Activated T-cell treated with anti-CD3 and anti-CD28 coated beads, Interleukin-2, amount 50 U/mL, for 4 hours (primary cell): ENCODE results near the gene MBD1. TPM values are rescaled to one million over a fixed set of nuclear protein-coding genes. Genes with fewer than 3 reads are reported as not detected.
"Not testable (repeated sequence)": the region's sequence is repeated elsewhere in the genome, so short reads cannot be mapped to it uniquely, and the experiment has no call there.

ENCODE experiments used
- ATAC-seq, 2 donors: fragments of 200-7000 bp; cut with Tn5 transposase; one replicate each; pipeline ENCODE4 v1.10.0; 2021
- DNase-seq: peaks from one replicate; pipeline ENCODE4 v3.0.0-alpha.2; 2020
- H3K27me3 Mint-ChIP-seq: one replicate; pipeline ENCODE4 v1.8.0; 2021; ENCODE audit warnings: low read depth, mixed read lengths
- H3K36me3 Mint-ChIP-seq: one replicate; pipeline ENCODE4 v1.8.0; 2022; ENCODE audit warnings: mixed read lengths; ENCODE audit not compliant: insufficient read depth
- H3K4me1 Mint-ChIP-seq: one replicate; pipeline ENCODE4 v1.8.0; 2021; ENCODE audit warnings: low read depth, mixed read lengths
- H3K4me3 Mint-ChIP-seq: one replicate; pipeline ENCODE4 v1.8.0; 2021; ENCODE audit warnings: mild to moderate bottlenecking, moderate library complexity, mixed read lengths
- H3K9me3 Mint-ChIP-seq: one replicate; pipeline ENCODE4 v1.8.0; 2021; ENCODE audit warnings: mixed read lengths
- total RNA-seq, 3 donors: library from RNA; stranded (reverse); gene quantifications; one replicate each; pipeline ENCODE4 v1.2.1, GENCODE V29; 2021

MBD1 gene
- total RNA-seq, 3 donors from 2014 or later: 103 to 113 (median 104) TPM

- H3K36me3 Mint-ChIP-seq: peaks cover 54% of the 10 kb centered on the region
- no peaks in the 10 kb centered on the region for H3K9me3 Mint-ChIP-seq
- peaks cover 9% of the 10 kb centered on the region for H3K4me1 Mint-ChIP-seq
- ATAC-seq (no peak), DNase-seq (no peak)
- H3K4me3 Mint-ChIP-seq: no peak overlapping the region
- no peaks in the 10 kb centered on the region for H3K27me3 Mint-ChIP-seq
Observed at GRCh38 chr18:50272568-50272967, 8.8 kb downstream of the MBD1 start.

DNA sequence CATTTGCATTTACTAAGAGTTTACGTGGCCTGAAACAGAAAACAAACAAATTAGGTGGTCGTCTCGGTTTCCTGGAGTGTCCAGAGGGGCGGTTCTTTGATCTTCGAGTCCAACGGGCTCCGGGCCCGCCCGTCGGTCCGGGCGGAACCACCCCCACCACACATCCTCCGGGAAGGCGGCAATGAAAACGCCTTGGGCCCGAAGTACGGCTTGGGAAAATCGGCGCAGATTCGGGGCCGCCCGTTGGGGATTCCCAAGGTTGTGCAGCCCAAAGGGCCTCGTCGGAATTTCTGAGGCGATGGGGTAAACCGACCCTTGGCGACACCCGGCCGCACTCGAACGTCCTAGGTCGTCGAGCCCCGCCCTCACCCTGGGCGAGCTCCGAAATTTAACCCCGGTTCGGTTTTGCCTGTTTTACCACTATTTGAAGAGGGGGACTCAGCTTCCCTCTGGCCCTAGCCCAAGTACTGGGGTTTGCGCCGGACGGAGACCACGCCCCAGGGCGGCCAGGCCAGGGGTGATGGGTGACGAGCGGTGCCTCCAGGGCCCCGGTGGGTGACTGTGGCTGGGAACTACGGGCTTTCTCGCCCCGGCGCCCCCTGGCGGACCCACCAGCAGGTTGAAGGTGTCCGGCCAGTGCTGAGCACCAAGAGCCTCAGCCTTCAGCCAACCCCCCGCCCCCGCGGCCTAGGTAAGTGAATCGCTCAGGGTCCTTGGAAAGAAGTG lies 13.1 kb downstream of the MBD1 start:
- H3K9me3 Mint-ChIP-seq: no peaks in the 10 kb centered on the region

GRCh38 chr18:50266248-50266704 lies 15.0 kb downstream of the MBD1 start, which contains the start of gene CFAP53:
Gene CFAP53 (minus strand): TSS chr18:50266495. CDS start chr18:50266404, 91 bp downstream.
- Mint-ChIP-seq H3K36me3 (peaks cover 12% of the 10 kb centered on the region), H3K27me3 (no peaks in the 10 kb centered on the region), H3K4me1 (peaks cover 24% of the 10 kb centered on the region), H3K9me3 (no peaks in the 10 kb centered on the region), H3K4me3 (peak within 1 kb of the TSS; percentile 84)
- ATAC-seq (peak; percentile 89), DNase-seq (peak; percentile 76)

More for the DNA sequence above, 13.1 kb downstream of the MBD1 start:
- Mint-ChIP-seq H3K27me3 (no peaks in the 10 kb centered on the region), H3K4me3 (peak overlapping the region; percentile 74), H3K36me3 (peaks cover 21% of the 10 kb centered on the region), H3K4me1 (peaks cover 24% of the 10 kb centered on the region)
- DNase-seq (peak; percentile 75), ATAC-seq (peak; percentile 83 to 87)

DNA sequence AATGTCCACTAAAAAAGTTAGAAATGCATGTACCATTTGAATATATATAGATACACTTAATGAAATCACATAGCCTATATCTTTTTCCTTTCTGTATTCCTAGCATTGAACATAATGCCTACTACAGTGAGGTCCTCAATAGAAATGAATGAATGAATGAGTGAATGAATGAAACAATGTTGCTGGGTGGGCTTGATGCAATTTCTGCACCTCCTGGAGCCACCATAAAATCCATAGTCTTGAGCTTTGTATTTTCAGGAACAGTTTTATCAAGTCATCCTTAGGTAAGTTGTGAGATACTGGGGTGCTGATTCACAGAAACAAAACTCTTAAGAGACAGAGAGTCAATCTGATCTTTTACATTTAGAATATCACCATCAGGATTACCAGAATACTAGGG lies 18.3 kb downstream of the MBD1 start:
- ATAC-seq (no peak), DNase-seq (no peak)
- Mint-ChIP-seq H3K36me3 (no peaks in the 10 kb centered on the region), H3K4me3 (no peak overlapping the region), H3K27me3 (no peaks in the 10 kb centered on the region), H3K9me3 (no peaks in the 10 kb centered on the region), H3K4me1 (peaks cover 19% of the 10 kb centered on the region)

- no peaks in the 10 kb centered on the region for H3K27me3 Mint-ChIP-seq
- ATAC-seq: no peak
- H3K9me3 Mint-ChIP-seq: no peaks in the 10 kb centered on the region
- no peak overlapping the region for H3K4me3 Mint-ChIP-seq
- H3K36me3 Mint-ChIP-seq: no peaks in the 10 kb centered on the region
- DNase-seq: no peak
- peaks cover 3% of the 10 kb centered on the region for H3K4me1 Mint-ChIP-seq
Observed at GRCh38 chr18:50250935-50251334, 30.4 kb downstream of the MBD1 start.

- Mint-ChIP-seq H3K36me3 (no peaks in the 10 kb centered on the region), H3K4me1 (peaks cover 3% of the 10 kb centered on the region), H3K9me3 (no peaks in the 10 kb centered on the region), H3K4me3 (no peak overlapping the region), H3K27me3 (no peaks in the 10 kb centered on the region)
- no peak for DNase-seq
- ATAC-seq: no peak
Observed at GRCh38 chr18:50249576-50249975, 31.7 kb downstream of the MBD1 start.

GRCh38 chr18:50247561-50247960 lies 33.8 kb downstream of the MBD1 start:
- Mint-ChIP-seq H3K9me3 (peaks cover 4% of the 10 kb centered on the region), H3K36me3 (peaks cover 1% of the 10 kb centered on the region), H3K4me3 (no peak overlapping the region), H3K27me3 (peaks cover 3% of the 10 kb centered on the region), H3K4me1 (peaks cover 3% of the 10 kb centered on the region)
- DNase-seq: no peak
- ATAC-seq: no peak

DNA sequence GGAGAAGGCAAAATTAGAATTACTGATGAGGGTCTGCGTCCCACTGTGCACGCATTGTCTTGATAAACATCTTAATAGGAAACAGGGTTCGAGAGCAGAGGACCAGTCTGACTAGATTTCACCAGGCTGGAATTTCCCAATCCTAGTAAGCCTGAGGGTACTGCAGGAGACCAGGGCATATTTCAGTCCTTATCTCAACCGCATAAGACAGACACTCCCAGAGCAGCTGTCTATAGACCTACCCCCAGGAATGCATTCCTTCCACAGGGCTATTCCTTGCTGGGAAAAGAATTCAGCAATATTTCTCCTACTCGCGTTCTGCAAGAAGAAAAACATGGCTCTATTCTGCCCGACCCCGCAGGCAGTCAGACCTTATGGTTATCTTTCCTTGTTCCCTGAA lies 39.6 kb downstream of the MBD1 start:
- not testable (repeated sequence) for H3K4me1 Mint-ChIP-seq, ATAC-seq, DNase-seq, H3K4me3 Mint-ChIP-seq, H3K27me3 Mint-ChIP-seq, H3K36me3 Mint-ChIP-seq
- peaks cover 24% of the 10 kb centered on the region for H3K9me3 Mint-ChIP-seq

GRCh38 chr18:50240080-50240563 lies 41.2 kb downstream of the MBD1 start:
- no peak overlapping the region for H3K4me3 Mint-ChIP-seq
- peaks cover 2% of the 10 kb centered on the region for H3K4me1 Mint-ChIP-seq
- ATAC-seq (peak; percentile 38 to 43), DNase-seq (no peak)
- H3K36me3 Mint-ChIP-seq: peaks cover 3% of the 10 kb centered on the region
- H3K9me3 Mint-ChIP-seq: peaks cover 24% of the 10 kb centered on the region
- H3K27me3 Mint-ChIP-seq: peaks cover 9% of the 10 kb centered on the region

DNA sequence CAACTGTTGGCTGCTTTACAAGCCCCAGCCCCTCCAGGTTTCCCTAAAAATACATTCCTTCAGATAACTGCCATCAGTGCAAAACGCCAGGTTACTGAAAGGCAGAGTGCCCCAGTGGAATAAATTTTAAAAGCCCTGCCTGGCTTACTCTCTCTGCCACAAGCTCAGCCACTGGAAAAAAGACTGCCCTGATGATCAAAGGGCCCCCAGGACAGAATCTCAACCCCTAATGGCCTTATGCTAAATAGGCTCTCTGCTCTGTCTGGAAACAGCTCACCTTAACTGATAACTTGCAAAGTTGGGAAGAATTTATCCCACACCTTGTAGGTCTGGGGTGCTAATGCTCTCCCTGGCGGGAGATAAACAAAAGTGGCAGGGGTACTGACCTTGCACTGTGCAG lies 48.9 kb downstream of the MBD1 start:
- DNase-seq (no peak), ATAC-seq (no peak)
- no peaks in the 10 kb centered on the region for H3K4me1 Mint-ChIP-seq
- H3K36me3 Mint-ChIP-seq: no peaks in the 10 kb centered on the region
- H3K27me3 Mint-ChIP-seq: peaks cover 16% of the 10 kb centered on the region
- H3K4me3 Mint-ChIP-seq: no peak overlapping the region
- H3K9me3 Mint-ChIP-seq: no peaks in the 10 kb centered on the region

- Mint-ChIP-seq H3K4me1 (no peaks in the 10 kb centered on the region), H3K27me3 (peaks cover 16% of the 10 kb centered on the region), H3K36me3 (no peaks in the 10 kb centered on the region), H3K4me3 (no peak overlapping the region), H3K9me3 (no peaks in the 10 kb centered on the region)
- DNase-seq: no peak
- peak; percentile 58 to 60 for ATAC-seq
Observed at GRCh38 chr18:50231621-50232020, 49.7 kb downstream of the MBD1 start.

- DNase-seq, H3K36me3 Mint-ChIP-seq, H3K4me3 Mint-ChIP-seq, H3K4me1 Mint-ChIP-seq, ATAC-seq: not testable (repeated sequence)
- H3K9me3 Mint-ChIP-seq: peaks cover 11% of the 10 kb centered on the region
- peaks cover 25% of the 10 kb centered on the region for H3K27me3 Mint-ChIP-seq
Observed at GRCh38 chr18:50220249-50220648, 61.1 kb downstream of the MBD1 start.
